ENCODE data around the gene TPM4. TPM values are rescaled to one million over a fixed set of nuclear protein-coding genes. Genes with fewer than 3 reads are reported as not detected.

Gene TPM4
- total and polyA plus RNA-seq, 2 of the 8 experiments (the other 6 are each of a cell fraction or from before 2014, with no cell fraction given): 160 to 359 TPM

DNA sequence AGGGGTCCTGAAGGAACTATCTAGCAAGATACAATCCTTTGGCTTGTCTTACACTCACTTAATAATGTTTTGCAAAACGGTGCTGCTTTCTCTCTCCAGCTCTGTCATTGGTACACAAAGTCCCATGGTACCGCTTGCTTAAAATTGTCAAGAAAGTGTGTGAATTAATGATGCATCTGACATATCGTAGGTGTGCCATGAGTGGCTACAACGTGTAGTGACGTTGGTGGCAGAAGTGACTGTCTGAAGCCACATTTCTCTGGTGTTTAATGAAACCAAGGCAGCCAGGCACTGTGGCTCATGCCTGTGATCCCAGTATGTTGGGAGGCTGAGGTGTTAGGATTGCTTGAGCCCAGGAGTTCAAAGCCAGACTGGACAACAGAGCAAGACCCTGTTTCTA lies 69.8 kb downstream of the TPM4 start:
- Histone ChIP-seq H3K79me2 (ENCODE audit: control insufficient read depth in 1 of 2, insufficient read depth in 2 of 2, low read length in 2 of 2) (no peaks in the 10 kb centered on the region), H2AK5ac (ENCODE audit: low read depth, low read length) (no peak overlapping the region), H3K23me2 (ENCODE audit: low read depth, low read length) (peaks cover 3% of the 10 kb centered on the region; the same call in 1 of the 2 replicates), H3K4me1 (replicated peaks in 1 of 4; ENCODE audit: control insufficient read depth in 3 of 4, insufficient read depth in 4 of 4, low read length in 3 of 4) (peaks cover 0 to 5% (median 1%) of the 10 kb centered on the region in 4 experiments; a peak in 2 of 7 replicates), H2BK20ac (ENCODE audit: low read length) (no peak overlapping the region), H4K91ac (replicated peaks; ENCODE audit: insufficient read length, low read length) (no peak overlapping the region), H3K14ac (ENCODE audit: insufficient read length) (no peak overlapping the region), H3K79me1 (ENCODE audit: low read depth, low read length) (no peaks in the 10 kb centered on the region), H3K18ac (ENCODE audit: extremely low read depth, low read length) (no peak overlapping the region), H3K23ac (ENCODE audit: insufficient read length) (no peak overlapping the region), H2AFZ (ENCODE audit: low read length) (no peak overlapping the region), H4K5ac (ENCODE audit: insufficient read length, low read depth, low read length) (no peak overlapping the region), H3K27me3 (replicated peaks in 1 of 4; ENCODE audit: control insufficient read depth in 3 of 4, extremely low read depth in 1 of 4, insufficient read depth in 3 of 4, low read length in 3 of 4) (no peaks in the 10 kb centered on the region), H2BK15ac (ENCODE audit: low read length) (no peak overlapping the region), H3K9me3 (ENCODE audit: insufficient read depth in 2 of 2, low read depth in 1 of 2, low read length in 1 of 2) (no peaks in the 10 kb centered on the region), H3K4me3 (ENCODE audit: extremely low read depth in 1 of 4, insufficient read depth in 2 of 4, low read depth in 3 of 4, low read length in 4 of 4) (no peak overlapping the region), H3K36me3 (ENCODE audit: control insufficient read depth in 2 of 4, insufficient read depth in 4 of 4, low read length in 3 of 4) (no peaks in the 10 kb centered on the region), H4K20me1 (replicated peaks in 1 of 2; ENCODE audit: control insufficient read depth in 1 of 2, insufficient read depth in 2 of 2, low read length in 2 of 2) (no peaks in the 10 kb centered on the region), H2BK5ac (ENCODE audit: low read depth, low read length) (no peak overlapping the region), H3K9ac (replicated peaks in 1 of 4; ENCODE audit: extremely low read depth in 1 of 4, low read depth in 3 of 4, low read length in 3 of 4) (no peak overlapping the region), H3K56ac (replicated peaks; ENCODE audit: insufficient read length, low read depth, low read length) (no peak overlapping the region), H3K4ac (replicated peaks; ENCODE audit: insufficient read length, low read depth, low read length) (no peak overlapping the region), H3K4me2 (ENCODE audit: insufficient read depth in 1 of 2, low read depth in 2 of 2, low read length in 2 of 2) (no peak overlapping the region), H4K8ac (ENCODE audit: extremely low read depth, insufficient read depth, low read length) (no peak overlapping the region), H2BK12ac (ENCODE audit: low read depth, low read length) (no peak overlapping the region), H3K27ac (ENCODE audit: low read depth, low read length) (no peak overlapping the region), H2BK120ac (replicated peaks; ENCODE audit: low read depth, low read length) (no peak overlapping the region)
- 87% methylated on average over 5 of the region's 5 CpGs; no CpG with 5 or more reads in 1 of the 2 experiments for WGBS, 2 experiments (ENCODE audit: extremely low coverage in 1 of 2, insufficient coverage in 1 of 2, insufficient read length in 1 of 2, insufficient replicate concordance in 2 of 2, low coverage in 1 of 2, low lambda C conversion rate in 2 of 2, missing lambda C conversion rate in 1 of 2)
- CTCF ChIA-PET (ENCODE audit: partially characterized antibody): no interaction called here
- POLR2A ChIA-PET (ENCODE audit: partially characterized antibody): interaction anchor here (0.6 to 3.5 kb wide), 4 partner anchors 10 to 1468 kb away, joined by 3 to 18 read pairs (median 3); partner anchors contain the start of gene RAB8A
- DNase-seq (ENCODE audit: low read depth in 1 of 2, low spot score in 2 of 2) (no peak), FAIRE-seq (no peak)
- no peak for TF ChIP-seq ASH2L (IDR thresholded peaks at IDR 0.05; ENCODE audit: low read length)
- TF ChIP-seq ZNF274 (IDR thresholded peaks at IDR 0.05; ENCODE audit: borderline replicate concordance, extremely low read depth, low read length): no peak
- TF ChIP-seq KDM1A (IDR thresholded peaks at IDR 0.05; ENCODE audit: borderline replicate concordance, low read length): no peak
- TF ChIP-seq SRF (IDR thresholded peaks at IDR 0.05; ENCODE audit: low read depth, low read length): no peak
- no peak for TF ChIP-seq RAD21 (IDR thresholded peaks at IDR 0.05 in 1 of 2, conservative IDR thresholded peaks at IDR 0.05 in 1 of 2; ENCODE audit: low read depth in 2 of 2, low read length in 2 of 2)
